Measurements from ENCODE around the gene ST3GAL3. TPM values are rescaled to one million over a fixed set of nuclear protein-coding genes. Genes with fewer than 3 reads are reported as not detected.

The ST3GAL3 gene
- total RNA-seq, 4 donors from 2014 or later: 32.2 to 57.4 (median 38.3) TPM

GRCh38 chr1:43789604-43790550 lies 82.5 kb downstream of the ST3GAL3 start:
- Histone ChIP-seq H3K27me3 (no peaks in the 10 kb centered on the region), H3K4me3 (no peak overlapping the region), H3K27ac (no peak overlapping the region), H3K36me3 (no peaks in the 10 kb centered on the region), H3K9me3 (no peaks in the 10 kb centered on the region), H3K4me1 (peaks cover 16 to 21% of the 10 kb centered on the region in 2 donors)
- no peak for DNase-seq
- intact Hi-C loops (cut with DNase I; ENCODE audit: low total_unique reads): loop anchor here (2.0 to 5.0 kb wide), 2 partner anchors 69 to 92 kb away; no protein-coding TSS in a partner anchor
- TF ChIP-seq, protein P1, sequence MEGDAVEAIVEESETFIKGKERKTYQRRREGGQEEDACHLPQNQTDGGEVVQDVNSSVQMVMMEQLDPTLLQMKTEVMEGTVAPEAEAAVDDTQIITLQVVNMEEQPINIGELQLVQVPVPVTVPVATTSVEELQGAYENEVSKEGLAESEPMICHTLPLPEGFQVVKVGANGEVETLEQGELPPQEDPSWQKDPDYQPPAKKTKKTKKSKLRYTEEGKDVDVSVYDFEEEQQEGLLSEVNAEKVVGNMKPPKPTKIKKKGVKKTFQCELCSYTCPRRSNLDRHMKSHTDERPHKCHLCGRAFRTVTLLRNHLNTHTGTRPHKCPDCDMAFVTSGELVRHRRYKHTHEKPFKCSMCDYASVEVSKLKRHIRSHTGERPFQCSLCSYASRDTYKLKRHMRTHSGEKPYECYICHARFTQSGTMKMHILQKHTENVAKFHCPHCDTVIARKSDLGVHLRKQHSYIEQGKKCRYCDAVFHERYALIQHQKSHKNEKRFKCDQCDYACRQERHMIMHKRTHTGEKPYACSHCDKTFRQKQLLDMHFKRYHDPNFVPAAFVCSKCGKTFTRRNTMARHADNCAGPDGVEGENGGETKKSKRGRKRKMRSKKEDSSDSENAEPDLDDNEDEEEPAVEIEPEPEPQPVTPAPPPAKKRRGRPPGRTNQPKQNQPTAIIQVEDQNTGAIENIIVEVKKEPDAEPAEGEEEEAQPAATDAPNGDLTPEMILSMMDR (IDR thresholded peaks at IDR 0.05 in 4 of 5, conservative IDR thresholded peaks at IDR 0.05 in 1 of 5): no peak
- TF ChIP-seq POLR2A (IDR thresholded peaks at IDR 0.05): no peak
- ATAC-seq: no peak
- in situ Hi-C loops (cut with MboI; ENCODE audit: low sequenced_read_pairs in 4 of 4): no loop called here

GRCh38 chr1:43791243-43791642 lies 83.9 kb downstream of the ST3GAL3 start:
- no peak for DNase-seq
- intact Hi-C loops (cut with DNase I; ENCODE audit: low total_unique reads): no loop called here
- in situ Hi-C loops (cut with MboI; ENCODE audit: low sequenced_read_pairs in 4 of 4): no loop called here

GRCh38 chr1:43796111-43796581 lies 88.8 kb downstream of the ST3GAL3 start:
- intact Hi-C loops (cut with DNase I; ENCODE audit: low total_unique reads): loop anchor here (5.0 kb wide), 1 partner anchor 41 kb away; no protein-coding TSS in a partner anchor
- DNase-seq: no peak
- no peak for TF ChIP-seq POLR2A (IDR thresholded peaks at IDR 0.05)
- TF ChIP-seq, protein P1 (IDR thresholded peaks at IDR 0.05 in 4 of 5, conservative IDR thresholded peaks at IDR 0.05 in 1 of 5): no peak
- no peak overlapping the region for H3K27ac ChIP-seq
- H3K36me3 ChIP-seq: no peaks in the 10 kb centered on the region
- H3K27me3 ChIP-seq: no peaks in the 10 kb centered on the region
- ATAC-seq: no peak
- H3K9me3 ChIP-seq: no peaks in the 10 kb centered on the region
- no peaks in the 10 kb centered on the region for H3K4me1 ChIP-seq
- H3K4me3 ChIP-seq: no peak overlapping the region
- in situ Hi-C loops (cut with MboI; ENCODE audit: low sequenced_read_pairs in 4 of 4): no loop called here

More at GRCh38 chr1:43791243-43791642, 83.9 kb downstream of the ST3GAL3 start:
- no peaks in the 10 kb centered on the region for H3K9me3 ChIP-seq
- H3K36me3 ChIP-seq: no peaks in the 10 kb centered on the region
- TF ChIP-seq, protein P1 (IDR thresholded peaks at IDR 0.05 in 4 of 5, conservative IDR thresholded peaks at IDR 0.05 in 1 of 5): no peak
- no peak overlapping the region for H3K27ac ChIP-seq
- peaks cover 14 to 15% of the 10 kb centered on the region in 2 donors for H3K4me1 ChIP-seq
- no peaks in the 10 kb centered on the region for H3K27me3 ChIP-seq
- no peak overlapping the region for H3K4me3 ChIP-seq
- no peak for ATAC-seq

DNA sequence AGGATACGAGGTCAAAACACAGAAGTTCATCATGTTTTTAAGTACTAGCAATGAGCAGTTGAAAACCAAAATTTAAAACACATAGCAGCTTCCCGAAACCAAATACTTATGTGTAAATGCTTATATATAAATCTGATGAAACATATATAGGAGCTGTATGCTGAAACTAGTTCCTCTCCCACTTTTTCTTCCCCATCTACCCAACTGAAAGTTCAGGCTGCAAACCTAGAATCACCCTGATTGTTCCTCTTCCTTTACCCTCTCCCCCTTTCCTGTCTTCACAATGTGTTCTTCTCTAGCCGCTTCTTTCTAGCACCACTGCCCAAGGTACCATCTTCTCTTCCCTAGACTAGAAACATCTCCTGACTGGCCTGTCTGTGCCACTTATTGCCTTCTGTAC lies 90.6 kb downstream of the ST3GAL3 start:
- DNase-seq (no peak), ATAC-seq (no peak)
- intact Hi-C loops (cut with DNase I; ENCODE audit: low total_unique reads) (loop anchor here (5.0 kb wide), 1 partner anchor 39 kb away; no protein-coding TSS in a partner anchor), in situ Hi-C loops (cut with MboI; ENCODE audit: low sequenced_read_pairs in 4 of 4) (no loop called here)
- Histone ChIP-seq H3K36me3 (no peaks in the 10 kb centered on the region), H3K4me3 (no peak overlapping the region), H3K4me1 (no peaks in the 10 kb centered on the region), H3K27ac (no peak overlapping the region), H3K27me3 (no peaks in the 10 kb centered on the region), H3K9me3 (no peaks in the 10 kb centered on the region)
- no peak for TF ChIP-seq POLR2A (IDR thresholded peaks at IDR 0.05)
